HEK293 (cell line): Measurements from ENCODE around the gene FAM32A.

ENCODE experiments used
- CTCF ChIP-seq: fragments of 450-650 bp; formaldehyde crosslinking; IDR thresholded peaks from 2 replicates; pipeline ENCODE4 v1.5.1; 2016; ENCODE audit warnings: missing biosample characterization, missing genetic modification characterization
- INSM2 ChIP-seq: fragments of 450-650 bp; formaldehyde crosslinking; IDR thresholded peaks from 2 replicates; pipeline ENCODE4 v1.5.1; 2016; ENCODE audit warnings: missing biosample characterization, missing genetic modification characterization
- KLF17 ChIP-seq: fragments of 450-650 bp; formaldehyde crosslinking; IDR thresholded peaks from 2 replicates; pipeline ENCODE4 v1.5.1; 2016; ENCODE audit warnings: missing biosample characterization, missing genetic modification characterization
- MYNN ChIP-seq: fragments of 450-650 bp; formaldehyde crosslinking; IDR thresholded peaks from 2 replicates; pipeline ENCODE4 v1.5.1; 2016; ENCODE audit warnings: missing biosample characterization, missing genetic modification characterization, borderline replicate concordance
- YY1 ChIP-seq: fragments of 450-650 bp; formaldehyde crosslinking; IDR thresholded peaks from 2 replicates; pipeline ENCODE4 v1.5.1; 2018; ENCODE audit warnings: missing biosample characterization, missing genetic modification characterization
- ZBTB10 ChIP-seq: fragments of 450-650 bp; formaldehyde crosslinking; IDR thresholded peaks from 2 replicates; pipeline ENCODE4 v1.5.1; 2016; ENCODE audit warnings: missing biosample characterization, missing genetic modification characterization
- ZNF10 ChIP-seq: fragments of 450-650 bp; formaldehyde crosslinking; IDR thresholded peaks from 2 replicates; pipeline ENCODE4 v1.5.1; 2017; ENCODE audit warnings: missing biosample characterization, missing genetic modification characterization
- ZNF248 ChIP-seq: fragments of 450-650 bp; formaldehyde crosslinking; IDR thresholded peaks from 2 replicates; pipeline ENCODE4 v1.5.1; 2017; ENCODE audit warnings: missing biosample characterization, missing genetic modification characterization
- ZNF398 ChIP-seq: fragments of 450-650 bp; formaldehyde crosslinking; IDR thresholded peaks from 2 replicates; pipeline ENCODE4 v1.5.1; 2017; ENCODE audit warnings: missing biosample characterization, missing genetic modification characterization
- ZNF544 ChIP-seq: fragments of 450-650 bp; formaldehyde crosslinking; IDR thresholded peaks from 2 replicates; pipeline ENCODE4 v1.5.0; 2017; ENCODE audit warnings: missing biosample characterization, missing genetic modification characterization
- ZNF621 ChIP-seq: fragments of 450-650 bp; formaldehyde crosslinking; IDR thresholded peaks from 2 replicates; pipeline ENCODE4 v1.5.1; 2017; ENCODE audit warnings: missing biosample characterization, missing genetic modification characterization
- ZNF658 ChIP-seq: fragments of 450-650 bp; formaldehyde crosslinking; IDR thresholded peaks from 2 replicates; pipeline ENCODE4; 2016; ENCODE audit warnings: missing biosample characterization, missing genetic modification characterization

GRCh38 chr19:16197622-16198369 is 12.6 kb downstream of the FAM32A start, which contains the start of gene AP1M1:
- TF ChIP-seq CTCF (tag by site-specific recombination) (no peak), KLF17 (tag by site-specific recombination) (peak; percentile 47; the same call in 1 of the 2 replicates), ZNF621 (tag by site-specific recombination) (no peak), ZNF10 (tag by site-specific recombination) (no peak), ZNF248 (tag by site-specific recombination) (no peak), ZNF398 (no peak), ZBTB10 (tag by site-specific recombination) (no peak), ZNF544 (tag by site-specific recombination) (no peak), YY1 (tag by site-specific recombination) (peak; percentile 65; the same call in 1 of the 2 replicates), INSM2 (tag by site-specific recombination) (no peak), MYNN (peak; percentile 88), ZNF658 (tag by site-specific recombination) (no peak)
